Measurements from ENCODE around the gene LPCAT3.

DNA sequence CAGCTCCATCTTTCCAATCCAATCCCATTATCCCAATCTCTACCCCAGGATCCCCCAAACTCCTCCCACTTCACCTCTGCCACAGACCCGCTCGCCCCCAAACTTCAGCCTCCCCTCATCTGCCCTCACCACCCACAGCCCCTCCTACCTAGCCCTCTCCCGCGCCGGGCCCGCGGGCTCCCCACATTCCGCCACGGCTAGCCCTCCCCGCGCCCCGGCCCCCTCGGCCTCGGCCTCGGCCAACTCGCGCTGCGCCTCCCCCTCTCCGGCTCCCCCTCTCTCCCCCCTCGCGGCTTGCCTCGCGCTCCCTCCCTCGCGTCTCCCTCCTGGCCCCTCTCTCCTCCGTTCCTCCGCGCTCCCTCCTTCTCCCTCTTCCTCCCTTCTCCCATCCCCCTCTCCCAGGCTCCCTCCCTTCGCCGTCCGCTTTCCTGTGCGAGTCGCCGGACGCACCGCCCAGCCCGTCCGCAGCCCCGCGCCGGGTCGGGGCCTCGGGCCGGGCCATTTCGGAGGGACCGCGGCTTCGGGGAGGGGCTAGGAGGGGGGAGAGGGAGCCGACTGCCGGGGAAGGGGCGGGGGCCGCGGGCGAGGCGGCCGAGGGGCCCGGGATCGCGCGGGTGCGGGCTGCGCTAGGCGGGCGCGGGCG, 90.8 kb downstream of the LPCAT3 start, which contains the start of gene ATN1:
- TF ChIP-seq, protein P1, sequence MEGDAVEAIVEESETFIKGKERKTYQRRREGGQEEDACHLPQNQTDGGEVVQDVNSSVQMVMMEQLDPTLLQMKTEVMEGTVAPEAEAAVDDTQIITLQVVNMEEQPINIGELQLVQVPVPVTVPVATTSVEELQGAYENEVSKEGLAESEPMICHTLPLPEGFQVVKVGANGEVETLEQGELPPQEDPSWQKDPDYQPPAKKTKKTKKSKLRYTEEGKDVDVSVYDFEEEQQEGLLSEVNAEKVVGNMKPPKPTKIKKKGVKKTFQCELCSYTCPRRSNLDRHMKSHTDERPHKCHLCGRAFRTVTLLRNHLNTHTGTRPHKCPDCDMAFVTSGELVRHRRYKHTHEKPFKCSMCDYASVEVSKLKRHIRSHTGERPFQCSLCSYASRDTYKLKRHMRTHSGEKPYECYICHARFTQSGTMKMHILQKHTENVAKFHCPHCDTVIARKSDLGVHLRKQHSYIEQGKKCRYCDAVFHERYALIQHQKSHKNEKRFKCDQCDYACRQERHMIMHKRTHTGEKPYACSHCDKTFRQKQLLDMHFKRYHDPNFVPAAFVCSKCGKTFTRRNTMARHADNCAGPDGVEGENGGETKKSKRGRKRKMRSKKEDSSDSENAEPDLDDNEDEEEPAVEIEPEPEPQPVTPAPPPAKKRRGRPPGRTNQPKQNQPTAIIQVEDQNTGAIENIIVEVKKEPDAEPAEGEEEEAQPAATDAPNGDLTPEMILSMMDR (IDR thresholded peaks at IDR 0.05) = no peak
- TF ChIP-seq POLR2AphosphoS5 (IDR thresholded peaks at IDR 0.05; ENCODE audit: insufficient read depth in 1 of 2, low read depth in 1 of 2) (peak in 1 of 2 donors; percentile 81), POLR2A (IDR thresholded peaks at IDR 0.05) (peak in 1 of 2 donors; percentile 42)
